GM06990 (cell line): ENCODE results near the gene RNGTT.

Experiments used
- DNase-seq: peaks from one replicate; pipeline ENCODE4 v3.0.0-alpha.2; 2011; ENCODE audit not compliant: insufficient read length; ENCODE audit errors: extremely low read depth
- H3K27me3 ChIP-seq: replicated peaks from 2 replicates; pipeline ENCODE4 v1.6.0; 2011; ENCODE audit warnings: low read length; ENCODE audit not compliant: control insufficient read depth, insufficient read depth
- H3K36me3 ChIP-seq: 2 replicates; pipeline ENCODE4 v1.5.1; 2011; ENCODE audit warnings: low read length; ENCODE audit not compliant: control insufficient read depth, insufficient read depth
- H3K4me3 ChIP-seq: replicated peaks from 2 replicates; pipeline ENCODE4 v1.5.1; 2011; ENCODE audit warnings: low read depth, mild to moderate bottlenecking, control low read depth, low read length
- TF ChIP-seq, protein P1 (sequence below): IDR thresholded peaks from 2 replicates; pipeline ENCODE4 v1.5.1; 2011; ENCODE audit warnings: low read length, control low read depth, mild to moderate bottlenecking, inconsistent platforms; ENCODE audit not compliant: insufficient read depth, poor library complexity, severe bottlenecking

Gene RNGTT

GRCh38 chr6:88572449-88573139 is 390.8 kb downstream of the RNGTT start:
- TF ChIP-seq, protein P1, sequence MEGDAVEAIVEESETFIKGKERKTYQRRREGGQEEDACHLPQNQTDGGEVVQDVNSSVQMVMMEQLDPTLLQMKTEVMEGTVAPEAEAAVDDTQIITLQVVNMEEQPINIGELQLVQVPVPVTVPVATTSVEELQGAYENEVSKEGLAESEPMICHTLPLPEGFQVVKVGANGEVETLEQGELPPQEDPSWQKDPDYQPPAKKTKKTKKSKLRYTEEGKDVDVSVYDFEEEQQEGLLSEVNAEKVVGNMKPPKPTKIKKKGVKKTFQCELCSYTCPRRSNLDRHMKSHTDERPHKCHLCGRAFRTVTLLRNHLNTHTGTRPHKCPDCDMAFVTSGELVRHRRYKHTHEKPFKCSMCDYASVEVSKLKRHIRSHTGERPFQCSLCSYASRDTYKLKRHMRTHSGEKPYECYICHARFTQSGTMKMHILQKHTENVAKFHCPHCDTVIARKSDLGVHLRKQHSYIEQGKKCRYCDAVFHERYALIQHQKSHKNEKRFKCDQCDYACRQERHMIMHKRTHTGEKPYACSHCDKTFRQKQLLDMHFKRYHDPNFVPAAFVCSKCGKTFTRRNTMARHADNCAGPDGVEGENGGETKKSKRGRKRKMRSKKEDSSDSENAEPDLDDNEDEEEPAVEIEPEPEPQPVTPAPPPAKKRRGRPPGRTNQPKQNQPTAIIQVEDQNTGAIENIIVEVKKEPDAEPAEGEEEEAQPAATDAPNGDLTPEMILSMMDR, result no peak
- Histone ChIP-seq H3K36me3 (no peaks in the 10 kb centered on the region), H3K4me3 (no peak overlapping the region), H3K27me3 (no peaks in the 10 kb centered on the region)
- DNase-seq, result no peak

GRCh38 chr6:88569959-88570358 is 393.5 kb downstream of the RNGTT start:
- no peak for DNase-seq
- H3K36me3 ChIP-seq, result no peaks in the 10 kb centered on the region
- H3K27me3 ChIP-seq, result no peaks in the 10 kb centered on the region
- TF ChIP-seq, protein P1, result no peak
- no peak overlapping the region for H3K4me3 ChIP-seq

GRCh38 chr6:88567696-88568095 is 395.7 kb downstream of the RNGTT start:
- TF ChIP-seq, protein P1, result no peak
- Histone ChIP-seq H3K4me3 (no peak overlapping the region), H3K36me3 (no peaks in the 10 kb centered on the region), H3K27me3 (no peaks in the 10 kb centered on the region)
- no peak for DNase-seq

- Histone ChIP-seq H3K4me3 (no peak overlapping the region), H3K27me3 (no peaks in the 10 kb centered on the region), H3K36me3 (no peaks in the 10 kb centered on the region)
- TF ChIP-seq, protein P1, result no peak
- peak; percentile 25 for DNase-seq
These were observed 396.5 kb downstream of the RNGTT start for GRCh38 chr6:88566746-88567534.

GRCh38 chr6:88565836-88566235 is 397.6 kb downstream of the RNGTT start:
- TF ChIP-seq, protein P1, result no peak
- no peak overlapping the region for H3K4me3 ChIP-seq
- H3K36me3 ChIP-seq, result no peaks in the 10 kb centered on the region
- no peak for DNase-seq
- H3K27me3 ChIP-seq, result no peaks in the 10 kb centered on the region
